H7 (cell line): ENCODE measurements around the gene TACR2. TPM values are rescaled to one million over a fixed set of nuclear protein-coding genes. Genes with fewer than 3 reads are reported as not detected.
"Not testable (repeated sequence)": the region's sequence is repeated elsewhere in the genome, so short reads cannot be mapped to it uniquely, and the experiment has no call there.

Experiments used
- DNase-seq: peaks from one replicate; pipeline ENCODE4 v3.0.0; 2012
- H3K27me3 ChIP-seq: 2 replicates; pipeline ENCODE4 v1.6.0; 2011; ENCODE audit warnings: mild to moderate bottlenecking, low read length; ENCODE audit not compliant: control insufficient read depth, insufficient read depth
- H3K36me3 ChIP-seq: replicated peaks from 2 replicates; pipeline ENCODE4 v1.5.1; 2011; ENCODE audit warnings: low read length; ENCODE audit not compliant: control insufficient read depth, insufficient read depth
- H3K4me3 ChIP-seq: 2 replicates; pipeline ENCODE4 v1.5.1; 2011; ENCODE audit warnings: low read depth, mild to moderate bottlenecking, control low read depth, low read length, moderate library complexity; ENCODE audit not compliant: insufficient read depth
- total RNA-seq: library from RNA; depleted of rRNA; stranded (reverse); fragments of >200 nt; shearing (Covaris generic); gene quantifications from 2 replicates; pipeline ENCODE4 v1.2.3, GENCODE V29; 2014

Gene TACR2
- total RNA-seq, 1 experiment from 2014 or later, result not detected

GRCh38 chr10:69455006-69455763, 38.5 kb upstream of the TACR2 start:
- H3K4me3 ChIP-seq, result no peak overlapping the region
- no peak for DNase-seq
- H3K36me3 ChIP-seq, result no peaks in the 10 kb centered on the region
- H3K27me3 ChIP-seq, result peaks cover 22% of the 10 kb centered on the region

- DNase-seq, result no peak
- no peak overlapping the region for H3K4me3 ChIP-seq
- peaks cover 28% of the 10 kb centered on the region for H3K27me3 ChIP-seq
- H3K36me3 ChIP-seq, result no peaks in the 10 kb centered on the region
Measured at GRCh38 chr10:69453795-69454194, 37.1 kb upstream of the TACR2 start.

- DNase-seq, result no peak
- no peak overlapping the region for H3K4me3 ChIP-seq
- H3K36me3 ChIP-seq, result no peaks in the 10 kb centered on the region
Measured at GRCh38 chr10:69452676-69453415, 36.1 kb upstream of the TACR2 start.

GRCh38 chr10:69451784-69452251, 35.1 kb upstream of the TACR2 start:
- Histone ChIP-seq H3K27me3 (peaks cover 29% of the 10 kb centered on the region), H3K36me3 (no peaks in the 10 kb centered on the region), H3K4me3 (peak overlapping the region; percentile 65)
- DNase-seq, result peak; percentile 79

More at GRCh38 chr10:69452676-69453415, 36.1 kb upstream of the TACR2 start:
- peaks cover 29% of the 10 kb centered on the region for H3K27me3 ChIP-seq

- Histone ChIP-seq H3K27me3 (peaks cover 29% of the 10 kb centered on the region), H3K4me3 (peak within 1 kb of the TSS; percentile 65), H3K36me3 (no peaks in the 10 kb centered on the region)
- DNase-seq, result peak; percentile 98
Measured at GRCh38 chr10:69451209-69451783, 34.6 kb upstream of the TACR2 start, which contains the start of gene TSPAN15. TSPAN15 (plus strand) TSS chr10:69451465; CDS start chr10:69451595, 130 bp downstream.

GRCh38 chr10:69450395-69450794, 33.7 kb upstream of the TACR2 start:
- not testable (repeated sequence) for H3K4me3 ChIP-seq, DNase-seq, H3K36me3 ChIP-seq
- H3K27me3 ChIP-seq, result peaks cover 29% of the 10 kb centered on the region

- DNase-seq, result peak; percentile 78
- no peak overlapping the region for H3K4me3 ChIP-seq
- H3K36me3 ChIP-seq, result no peaks in the 10 kb centered on the region
- H3K27me3 ChIP-seq, result peaks cover 29% of the 10 kb centered on the region
Measured at GRCh38 chr10:69449841-69450240, 33.1 kb upstream of the TACR2 start.

GRCh38 chr10:69446650-69447151, 30.0 kb upstream of the TACR2 start:
- H3K4me3 ChIP-seq, result no peak overlapping the region
- no peak for DNase-seq
- H3K36me3 ChIP-seq, result no peaks in the 10 kb centered on the region
- H3K27me3 ChIP-seq, result peaks cover 11% of the 10 kb centered on the region

GRCh38 chr10:69446229-69446628, 29.5 kb upstream of the TACR2 start:
- Histone ChIP-seq H3K4me3 (no peak overlapping the region), H3K36me3 (no peaks in the 10 kb centered on the region)
- DNase-seq, result no peak

GRCh38 chr10:69445041-69445440, 28.3 kb upstream of the TACR2 start:
- no peaks in the 10 kb centered on the region for H3K36me3 ChIP-seq
- DNase-seq, result no peak
- peaks cover 8% of the 10 kb centered on the region for H3K27me3 ChIP-seq
- no peak overlapping the region for H3K4me3 ChIP-seq

More at GRCh38 chr10:69446229-69446628, 29.5 kb upstream of the TACR2 start:
- peaks cover 8% of the 10 kb centered on the region for H3K27me3 ChIP-seq

- H3K36me3 ChIP-seq, result no peaks in the 10 kb centered on the region
- no peaks in the 10 kb centered on the region; the same call in 1 of the 2 replicates for H3K27me3 ChIP-seq
- H3K4me3 ChIP-seq, result no peak overlapping the region
- DNase-seq, result no peak
Measured at GRCh38 chr10:69443354-69443753, 26.6 kb upstream of the TACR2 start.

- DNase-seq, result no peak
- Histone ChIP-seq H3K27me3 (no peaks in the 10 kb centered on the region; the same call in 1 of the 2 replicates), H3K4me3 (no peak overlapping the region), H3K36me3 (no peaks in the 10 kb centered on the region)
Measured at GRCh38 chr10:69439813-69440506, 23.2 kb upstream of the TACR2 start.

- no peak overlapping the region for H3K4me3 ChIP-seq
- no peak for DNase-seq
- no peaks in the 10 kb centered on the region; the same call in 1 of the 2 replicates for H3K27me3 ChIP-seq
- no peaks in the 10 kb centered on the region for H3K36me3 ChIP-seq
Measured at GRCh38 chr10:69439350-69439739, 22.6 kb upstream of the TACR2 start.
